NCI-H510A treated with DMSO at 0.1 percent for 48 hours (cell line): ENCODE data around the gene TNN.
A peak's percentile ranks its signal among the peaks of the same experiment; 100 is the strongest.

ENCODE experiments used
- DNase-seq: peaks from one replicate; lab custom pipeline; 2025; lab: John Stamatoyannopoulos, UW

TNN gene

GRCh38 chr1:175146529-175147213, 79.0 kb downstream of the TNN start:
- peak; percentile 73 for DNase-seq

- DNase-seq, result no peak
These were observed 79.9 kb downstream of the TNN start for GRCh38 chr1:175147569-175147968.

- DNase-seq, result no peak
These were observed 80.4 kb downstream of the TNN start for GRCh38 chr1:175148068-175148467.

- no peak for DNase-seq
These were observed 83.1 kb downstream of the TNN start for GRCh38 chr1:175150596-175151319.

- DNase-seq, result peak; percentile 75
These were observed 84.5 kb downstream of the TNN start for GRCh38 chr1:175152006-175152652.

- peak; percentile 82 for DNase-seq
These were observed 87.2 kb downstream of the TNN start for GRCh38 chr1:175154629-175155472.

GRCh38 chr1:175155473-175155856, 87.8 kb downstream of the TNN start:
- DNase-seq, result no peak

GRCh38 chr1:175155936-175156335, 88.3 kb downstream of the TNN start:
- DNase-seq, result no peak

- DNase-seq, result no peak
These were observed 89.6 kb downstream of the TNN start for GRCh38 chr1:175157200-175157599.

- DNase-seq, result no peak
These were observed 90.5 kb downstream of the TNN start for GRCh38 chr1:175158170-175158591.

- DNase-seq, result no peak
These were observed 95.3 kb downstream of the TNN start for GRCh38 chr1:175162955-175163354.

- DNase-seq, result no peak
These were observed 96.1 kb downstream of the TNN start for GRCh38 chr1:175163702-175164101.

GRCh38 chr1:175164751-175165150, 97.1 kb downstream of the TNN start:
- DNase-seq, result no peak

- no peak for DNase-seq
These were observed 99.1 kb downstream of the TNN start for GRCh38 chr1:175166746-175167145.

- DNase-seq, result no peak
These were observed 100.2 kb downstream of the TNN start for GRCh38 chr1:175167861-175168260.

- peak; percentile 62 for DNase-seq
These were observed 101.1 kb downstream of the TNN start for GRCh38 chr1:175168782-175169181.

GRCh38 chr1:175169286-175170018, 101.8 kb downstream of the TNN start:
- DNase-seq, result peak; percentile 87

- no peak for DNase-seq
These were observed 103.6 kb downstream of the TNN start for GRCh38 chr1:175171036-175171913.

GRCh38 chr1:175172503-175172902, 104.9 kb downstream of the TNN start:
- peak; percentile 32 for DNase-seq

GRCh38 chr1:175173531-175173930, 105.9 kb downstream of the TNN start:
- no peak for DNase-seq
